Progenitor cell of endocrine pancreas (in vitro differentiated cells): Measurements from ENCODE around the gene NCAPD3. TPM values are rescaled to one million over a fixed set of nuclear protein-coding genes. Genes with fewer than 3 reads are reported as not detected.
A peak's percentile ranks its signal among the peaks of the same experiment; 100 is the strongest.

Experiments used
- DNase-seq: peaks from one replicate; pipeline ENCODE4 v3.0.0; 2021; ENCODE audit warnings: low spot score; ENCODE audit not compliant: unreplicated experiment
- H3K27ac Mint-ChIP-seq: 2 replicates; pipeline ENCODE4 v1.8.0; 2021; ENCODE audit warnings: mild to moderate bottlenecking, moderate library complexity, mixed read lengths
- H3K27me3 Mint-ChIP-seq: 2 replicates; pipeline ENCODE4 v1.8.0; 2021; ENCODE audit warnings: mixed read lengths
- H3K36me3 Mint-ChIP-seq: 2 replicates; pipeline ENCODE4 v1.8.0; 2022; ENCODE audit warnings: mixed read lengths; ENCODE audit not compliant: insufficient read depth
- H3K4me1 Mint-ChIP-seq: 2 replicates; pipeline ENCODE4 v1.8.0; 2021; ENCODE audit warnings: low read depth, mixed read lengths
- H3K4me3 Mint-ChIP-seq: 2 replicates; pipeline ENCODE4 v1.8.0; 2021; ENCODE audit warnings: low read depth, mild to moderate bottlenecking, moderate library complexity, mixed read lengths
- H3K9me3 Mint-ChIP-seq: 2 replicates; pipeline ENCODE4 v1.8.0; 2021; ENCODE audit warnings: low read depth, mixed read lengths
- CTCF ChIP-seq: fragments of 200-600 bp; sonication (generic); IDR thresholded peaks from one replicate; pipeline ENCODE4 v1.5.0; 2021; ENCODE audit warnings: antibody characterized with exemption, mild to moderate bottlenecking; ENCODE audit not compliant: unreplicated experiment
- long read RNA-seq: library from polyadenylated mRNA; unstranded; transcript quantifications from one replicate; pipeline ENCODE4 v2.0.0, GENCODE V29; 2020
- total RNA-seq: library from RNA; stranded (reverse); gene quantifications from 2 replicates; pipeline ENCODE4 v1.2.1, GENCODE V29; 2021

The NCAPD3 gene
- 30.0 and 30.9 TPM in 2 replicates for total RNA-seq
- long read RNA-seq, full-length matches to known transcripts: 2 of 36 reads
- long read RNA-seq, partial matches to known transcripts: 28 of 36 reads
- long read RNA-seq, other reads (novel, unspliced or antisense): 6 of 36 reads

GRCh38 chr11:134223836-134224709, at the start of gene NCAPD3, which contains the start of gene VPS26B:
Gene NCAPD3 (minus strand): TSS chr11:134223967. CDS start chr11:134223926, 41 bp downstream.
Gene VPS26B (plus strand): TSS chr11:134224671. CDS start chr11:134225123, 452 bp downstream.
- DNase-seq: peak; percentile 92
- Mint-ChIP-seq H3K27ac (peak within 1 kb of the TSS; percentile 96), H3K9me3 (no peaks in the 10 kb centered on the region), H3K4me3 (peak within 1 kb of the TSS; percentile 90), H3K36me3 (no peaks in the 10 kb centered on the region), H3K4me1 (peaks cover 14% of the 10 kb centered on the region), H3K27me3 (no peaks in the 10 kb centered on the region)
- no peak for TF ChIP-seq CTCF

- H3K27me3 Mint-ChIP-seq: peaks cover 75% of the 10 kb centered on the region
- H3K36me3 Mint-ChIP-seq: no peaks in the 10 kb centered on the region
- H3K27ac Mint-ChIP-seq: no peak overlapping the region
- H3K9me3 Mint-ChIP-seq: no peaks in the 10 kb centered on the region
- DNase-seq: no peak
- no peak for TF ChIP-seq CTCF
- no peak overlapping the region for H3K4me3 Mint-ChIP-seq
- peaks cover 4% of the 10 kb centered on the region for H3K4me1 Mint-ChIP-seq
Observed at GRCh38 chr11:134273317-134273712, 49.5 kb upstream of the NCAPD3 start.

- TF ChIP-seq CTCF: no peak
Observed at GRCh38 chr11:134272381-134273316, 48.9 kb upstream of the NCAPD3 start.

GRCh38 chr11:134271978-134272377, 48.2 kb upstream of the NCAPD3 start:
- DNase-seq: no peak
- H3K27ac Mint-ChIP-seq: no peak overlapping the region
- peaks cover 67% of the 10 kb centered on the region for H3K27me3 Mint-ChIP-seq

More at GRCh38 chr11:134272381-134273316, 48.9 kb upstream of the NCAPD3 start:
- Mint-ChIP-seq H3K27ac (no peak overlapping the region), H3K4me1 (peaks cover 4% of the 10 kb centered on the region), H3K27me3 (peaks cover 73% of the 10 kb centered on the region), H3K4me3 (no peak overlapping the region), H3K36me3 (no peaks in the 10 kb centered on the region), H3K9me3 (no peaks in the 10 kb centered on the region)
- DNase-seq: no peak

More at GRCh38 chr11:134271978-134272377, 48.2 kb upstream of the NCAPD3 start:
- TF ChIP-seq CTCF: no peak
- Mint-ChIP-seq H3K4me1 (peaks cover 1% of the 10 kb centered on the region), H3K9me3 (no peaks in the 10 kb centered on the region), H3K36me3 (no peaks in the 10 kb centered on the region), H3K4me3 (no peak overlapping the region)
